HG03066 (cell line): Measurements from ENCODE around the gene FBXL15.
A peak's percentile ranks its signal among the peaks of the same experiment; 100 is the strongest.

Experiments used
- ATAC-seq: cut with Tn5 transposase; IDR thresholded peaks from one replicate; pipeline ENCODE4 v1.9.1; 2021; ENCODE audit warnings: low read depth; ENCODE audit not compliant: unreplicated experiment

The FBXL15 gene

DNA sequence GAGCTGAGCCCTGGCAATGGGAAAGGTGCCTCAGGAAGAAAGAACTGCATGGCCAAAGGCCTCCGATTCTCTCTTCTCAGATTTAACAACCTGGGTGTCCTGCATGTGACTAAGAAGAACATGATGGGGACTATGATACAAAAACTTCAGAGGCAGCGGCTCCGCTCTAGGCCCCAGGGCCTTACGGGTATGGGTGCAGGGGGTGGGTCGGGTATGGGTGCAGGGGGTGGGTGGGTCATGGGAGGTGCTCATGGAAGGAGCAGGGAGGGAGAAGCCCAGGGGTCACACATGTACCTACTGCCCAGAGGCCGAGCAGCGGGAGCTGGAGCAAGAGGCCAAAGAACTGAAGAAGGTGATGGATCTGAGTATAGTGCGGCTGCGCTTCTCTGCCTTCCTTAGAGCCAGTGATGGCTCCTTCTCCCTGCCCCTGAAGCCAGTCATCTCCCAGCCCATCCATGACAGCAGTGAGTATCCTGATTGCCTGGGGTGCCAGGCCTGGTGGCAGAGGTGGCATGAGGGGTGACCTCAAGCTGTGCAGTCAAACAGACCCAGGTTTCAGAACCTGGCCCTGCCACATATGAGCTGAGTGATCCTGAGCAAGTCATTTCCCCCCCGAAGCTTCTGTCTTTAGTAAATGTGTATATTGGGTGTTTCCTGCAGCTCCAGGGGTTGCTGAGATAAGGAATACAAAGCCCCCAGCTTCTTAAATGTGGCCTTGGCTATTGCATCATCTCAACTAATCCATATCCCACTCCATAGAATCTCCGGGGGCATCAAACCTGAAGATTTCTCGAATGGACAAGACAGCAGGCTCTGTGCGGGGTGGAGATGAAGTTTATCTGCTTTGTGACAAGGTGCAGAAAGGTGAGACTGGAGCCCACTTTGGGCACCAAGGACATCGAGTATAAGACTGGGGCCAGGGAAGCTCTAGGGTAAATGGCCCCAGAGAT lies 23.1 kb upstream of the FBXL15 start:
- ATAC-seq, result no peak

DNA sequence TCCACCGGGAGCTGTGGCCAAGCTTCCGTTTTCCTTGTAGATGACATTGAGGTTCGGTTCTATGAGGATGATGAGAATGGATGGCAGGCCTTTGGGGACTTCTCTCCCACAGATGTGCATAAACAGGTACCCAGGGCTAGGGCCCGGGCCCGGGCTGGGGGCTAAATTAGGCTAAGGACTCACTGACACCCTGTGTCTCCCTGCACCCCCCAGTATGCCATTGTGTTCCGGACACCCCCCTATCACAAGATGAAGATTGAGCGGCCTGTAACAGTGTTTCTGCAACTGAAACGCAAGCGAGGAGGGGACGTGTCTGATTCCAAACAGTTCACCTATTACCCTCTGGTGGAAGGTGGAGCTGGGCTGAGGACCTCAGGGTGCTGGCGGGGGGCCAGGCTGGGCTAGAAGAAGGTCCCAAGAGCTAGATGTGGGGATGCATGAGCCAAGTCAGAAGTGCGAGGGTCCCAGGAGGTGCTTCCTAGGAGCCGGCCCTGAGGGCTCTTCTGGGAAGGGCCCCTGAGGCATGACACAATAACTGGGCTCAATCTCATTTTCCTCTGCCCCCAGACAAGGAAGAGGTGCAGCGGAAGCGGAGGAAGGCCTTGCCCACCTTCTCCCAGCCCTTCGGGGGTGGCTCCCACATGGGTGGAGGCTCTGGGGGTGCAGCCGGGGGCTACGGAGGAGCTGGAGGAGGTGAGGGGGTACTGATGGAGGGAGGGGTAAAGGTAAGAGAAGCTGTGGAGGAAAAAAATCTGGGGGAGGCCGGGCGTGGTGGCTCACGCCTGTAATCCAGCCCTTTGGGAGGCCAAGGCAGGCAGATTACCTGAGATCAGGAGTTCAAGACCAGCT lies 22.2 kb upstream of the FBXL15 start:
- ATAC-seq, result no peak

DNA sequence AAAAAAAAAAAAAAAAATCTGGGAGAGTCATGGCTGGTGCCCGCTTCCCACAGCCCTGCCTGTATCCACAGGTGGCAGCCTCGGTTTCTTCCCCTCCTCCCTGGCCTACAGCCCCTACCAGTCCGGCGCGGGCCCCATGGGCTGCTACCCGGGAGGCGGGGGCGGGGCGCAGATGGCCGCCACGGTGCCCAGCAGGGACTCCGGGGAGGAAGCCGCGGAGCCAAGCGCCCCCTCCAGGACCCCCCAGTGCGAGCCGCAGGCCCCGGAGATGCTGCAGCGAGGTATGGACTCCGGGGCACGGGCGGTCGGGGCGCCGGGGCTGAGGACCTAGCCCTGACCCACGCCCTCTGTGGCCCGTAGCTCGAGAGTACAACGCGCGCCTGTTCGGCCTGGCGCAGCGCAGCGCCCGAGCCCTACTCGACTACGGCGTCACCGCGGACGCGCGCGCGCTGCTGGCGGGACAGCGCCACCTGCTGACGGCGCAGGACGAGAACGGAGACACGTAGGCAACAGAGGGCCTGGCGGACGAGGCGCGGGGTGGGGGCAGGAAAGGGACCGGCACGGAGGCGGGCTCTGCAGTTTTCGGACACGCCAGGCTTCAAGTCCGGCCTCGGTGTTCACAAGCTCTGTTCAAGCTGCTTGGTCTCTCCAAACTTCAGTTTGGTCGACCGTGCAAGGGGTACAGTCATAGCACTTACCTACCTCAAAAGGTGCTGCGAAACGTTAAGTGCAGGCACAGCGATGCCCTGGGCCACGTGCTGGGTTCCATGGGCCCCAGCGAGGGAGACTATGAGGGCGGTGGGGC lies 21.2 kb upstream of the FBXL15 start:
- peak; percentile 39 for ATAC-seq

DNA sequence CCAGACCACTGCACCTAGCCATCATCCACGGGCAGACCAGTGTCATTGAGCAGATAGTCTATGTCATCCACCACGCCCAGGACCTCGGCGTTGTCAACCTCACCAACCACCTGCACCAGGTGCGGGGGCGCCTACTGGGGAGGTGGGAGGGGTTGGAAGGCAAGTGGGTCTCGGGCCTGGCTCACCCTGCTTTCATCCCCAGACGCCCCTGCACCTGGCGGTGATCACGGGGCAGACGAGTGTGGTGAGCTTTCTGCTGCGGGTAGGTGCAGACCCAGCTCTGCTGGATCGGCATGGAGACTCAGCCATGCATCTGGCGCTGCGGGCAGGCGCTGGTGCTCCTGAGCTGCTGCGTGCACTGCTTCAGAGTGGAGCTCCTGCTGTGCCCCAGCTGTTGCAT lies 20.6 kb upstream of the FBXL15 start:
- ATAC-seq, result no peak

DNA sequence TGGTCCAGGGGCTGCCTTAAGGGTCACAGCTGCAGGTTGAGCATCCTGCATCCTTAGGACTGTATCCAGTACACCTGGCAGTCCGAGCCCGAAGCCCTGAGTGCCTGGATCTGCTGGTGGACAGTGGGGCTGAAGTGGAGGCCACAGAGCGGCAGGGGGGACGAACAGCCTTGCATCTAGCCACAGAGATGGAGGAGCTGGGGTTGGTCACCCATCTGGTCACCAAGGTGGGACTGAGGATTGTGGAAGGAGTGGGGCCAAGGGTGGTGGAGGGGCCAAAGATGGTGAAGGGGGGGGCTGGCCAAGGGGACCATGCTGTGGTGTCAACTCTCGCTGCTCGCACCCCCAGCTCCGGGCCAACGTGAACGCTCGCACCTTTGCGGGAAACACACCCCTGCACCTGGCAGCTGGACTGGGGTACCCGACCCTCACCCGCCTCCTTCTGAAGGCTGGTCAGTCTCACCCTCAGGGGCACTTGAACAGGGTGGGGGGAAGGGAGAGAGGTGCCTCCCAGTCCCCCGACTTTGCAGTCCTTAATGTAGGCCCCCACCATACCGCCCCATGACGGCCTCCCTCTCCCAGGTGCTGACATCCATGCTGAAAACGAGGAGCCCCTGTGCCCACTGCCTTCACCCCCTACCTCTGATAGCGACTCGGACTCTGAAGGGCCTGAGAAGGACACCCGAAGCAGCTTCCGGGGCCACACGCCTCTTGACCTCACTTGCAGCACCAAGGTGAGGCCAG lies 19.9 kb upstream of the FBXL15 start:
- no peak for ATAC-seq

DNA sequence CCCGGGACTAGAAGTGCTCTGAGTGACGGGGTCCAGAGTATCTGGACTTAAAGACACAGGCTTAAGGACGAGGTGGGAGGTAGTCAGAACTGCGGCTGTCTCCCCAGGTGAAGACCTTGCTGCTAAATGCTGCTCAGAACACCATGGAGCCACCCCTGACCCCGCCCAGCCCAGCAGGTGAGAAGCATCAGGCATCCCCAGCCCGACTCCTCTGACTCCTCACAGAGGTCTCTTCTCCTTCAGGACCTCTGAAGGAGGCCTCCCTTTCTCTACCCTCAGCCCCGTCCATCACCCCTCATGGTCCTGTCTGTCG lies 19.3 kb upstream of the FBXL15 start:
- ATAC-seq, result no peak

DNA sequence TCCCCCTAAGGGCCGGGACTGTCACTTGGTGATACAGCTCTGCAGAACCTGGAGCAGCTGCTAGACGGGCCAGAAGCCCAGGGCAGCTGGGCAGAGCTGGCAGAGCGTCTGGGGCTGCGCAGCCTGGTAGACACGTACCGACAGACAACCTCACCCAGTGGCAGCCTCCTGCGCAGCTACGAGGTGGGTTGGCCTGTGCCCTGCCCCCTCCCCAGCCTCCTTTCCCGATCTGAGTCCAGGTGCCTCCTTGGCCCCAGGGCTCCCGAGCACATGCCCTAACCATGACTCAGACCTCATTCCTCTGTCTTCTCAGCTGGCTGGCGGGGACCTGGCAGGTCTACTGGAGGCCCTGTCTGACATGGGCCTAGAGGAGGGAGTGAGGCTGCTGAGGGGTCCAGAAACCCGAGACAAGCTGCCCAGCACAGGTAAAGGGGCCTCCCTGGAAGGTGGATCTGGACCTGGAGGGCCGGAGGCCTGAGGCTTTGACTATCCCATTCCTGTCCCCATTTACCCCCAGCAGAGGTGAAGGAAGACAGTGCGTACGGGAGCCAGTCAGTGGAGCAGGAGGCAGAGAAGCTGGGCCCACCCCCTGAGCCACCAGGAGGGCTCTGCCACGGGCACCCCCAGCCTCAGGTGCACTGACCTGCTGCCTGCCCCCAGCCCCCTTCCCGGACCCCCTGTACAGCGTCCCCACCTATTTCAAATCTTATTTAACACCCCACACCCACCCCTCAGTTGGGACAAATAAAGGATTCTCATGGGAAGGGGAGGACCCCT lies 18.7 kb upstream of the FBXL15 start:
- ATAC-seq, result no peak

DNA sequence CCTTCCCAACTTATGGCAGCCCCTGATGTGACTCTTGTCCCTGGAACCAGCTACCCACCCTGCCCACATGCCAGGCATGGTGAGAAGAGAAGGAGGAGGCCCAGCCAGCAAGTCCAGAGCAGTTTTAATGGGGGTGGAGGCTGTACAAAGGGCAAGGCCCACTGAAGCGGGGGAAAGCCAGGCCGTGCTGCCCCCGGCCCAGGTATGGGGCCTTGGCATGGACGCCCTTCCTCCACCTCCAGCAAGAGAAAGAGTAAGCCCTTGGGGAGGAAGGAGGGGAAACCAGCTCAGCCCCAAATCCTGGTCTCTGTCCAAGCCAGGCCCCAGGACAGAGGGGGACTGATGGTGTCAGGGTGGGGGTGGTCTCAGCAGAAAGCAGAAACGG lies 18.1 kb upstream of the FBXL15 start:
- no peak for ATAC-seq

DNA sequence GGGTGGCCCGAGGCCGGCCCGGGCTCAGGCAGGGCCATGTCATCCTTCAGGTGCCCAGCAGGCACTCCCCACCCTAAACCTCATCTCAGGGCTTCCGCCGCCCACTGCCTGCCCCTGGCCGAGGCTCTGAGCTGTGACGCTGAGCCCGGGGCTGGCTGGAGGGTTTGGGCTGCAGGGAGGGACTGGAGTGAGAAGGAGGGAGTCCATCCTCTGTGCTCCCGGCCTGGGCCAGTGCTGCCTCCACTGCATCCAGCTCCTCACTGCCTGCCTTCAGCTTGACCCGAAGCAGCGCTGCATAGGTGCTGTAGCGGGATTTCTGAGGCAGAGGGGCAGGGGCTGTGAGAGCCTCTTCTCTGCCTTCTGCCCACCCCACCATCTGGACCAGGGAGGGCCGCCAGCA lies 17.5 kb upstream of the FBXL15 start:
- ATAC-seq, result no peak

DNA sequence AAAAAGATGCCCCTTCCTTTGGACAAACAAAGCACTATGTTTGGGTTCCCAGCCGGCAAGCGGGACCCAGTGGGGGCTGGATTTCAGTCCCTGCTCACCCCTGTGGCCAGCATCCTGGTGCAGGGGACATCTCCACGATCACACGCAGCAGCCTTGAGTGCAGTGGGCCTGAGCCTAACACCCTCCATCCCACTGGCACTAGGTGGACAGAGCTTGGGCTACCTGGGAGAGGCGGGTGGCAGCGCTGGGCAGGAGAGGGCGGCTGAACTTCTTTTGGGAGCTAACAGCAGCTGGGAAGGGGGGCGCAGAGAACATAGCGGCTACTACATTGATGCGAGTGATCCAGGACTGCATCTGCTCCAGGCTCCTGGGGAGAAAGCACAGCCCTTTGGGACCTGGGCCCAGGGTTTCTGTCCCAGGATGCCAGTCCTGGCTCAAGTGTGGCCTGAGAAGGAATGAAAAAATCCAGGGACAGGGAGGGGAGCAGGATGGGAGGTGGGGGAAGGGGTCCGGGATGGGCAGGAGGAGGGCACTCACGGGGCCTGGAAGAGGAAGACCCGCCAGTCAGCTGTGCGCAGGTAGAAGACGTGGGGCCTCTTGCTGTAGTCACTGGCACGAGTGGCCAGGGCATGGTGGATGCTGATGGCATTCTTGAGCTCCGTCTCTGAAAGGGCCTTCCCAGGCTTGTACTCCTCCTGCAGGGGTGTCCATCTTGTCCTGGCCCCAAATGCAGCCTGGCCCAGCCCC lies 16.1 kb upstream of the FBXL15 start:
- no peak for ATAC-seq

DNA sequence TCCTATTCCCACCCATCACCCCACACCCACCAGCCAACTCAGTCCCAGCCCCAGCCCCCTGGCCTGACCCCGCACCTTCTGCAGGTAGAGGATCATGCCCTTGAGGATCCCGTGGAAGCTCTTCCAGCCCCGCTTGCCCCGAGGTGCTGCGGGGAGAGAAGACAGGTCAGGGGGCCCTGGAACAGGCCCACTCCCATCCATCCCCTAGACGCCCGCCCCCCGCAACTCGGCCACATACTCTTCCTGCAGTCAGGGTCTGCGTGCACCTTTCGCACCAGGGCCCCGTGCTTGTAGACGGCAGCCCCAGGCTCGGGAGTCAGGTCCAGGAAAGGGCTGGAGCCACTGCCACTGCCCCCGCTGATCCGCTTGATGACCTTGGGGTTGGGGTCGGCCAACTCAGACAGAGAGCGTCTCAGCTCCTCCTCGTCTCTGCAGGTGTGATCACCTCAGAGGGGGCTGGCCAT lies 15.5 kb upstream of the FBXL15 start:
- ATAC-seq, result no peak

DNA sequence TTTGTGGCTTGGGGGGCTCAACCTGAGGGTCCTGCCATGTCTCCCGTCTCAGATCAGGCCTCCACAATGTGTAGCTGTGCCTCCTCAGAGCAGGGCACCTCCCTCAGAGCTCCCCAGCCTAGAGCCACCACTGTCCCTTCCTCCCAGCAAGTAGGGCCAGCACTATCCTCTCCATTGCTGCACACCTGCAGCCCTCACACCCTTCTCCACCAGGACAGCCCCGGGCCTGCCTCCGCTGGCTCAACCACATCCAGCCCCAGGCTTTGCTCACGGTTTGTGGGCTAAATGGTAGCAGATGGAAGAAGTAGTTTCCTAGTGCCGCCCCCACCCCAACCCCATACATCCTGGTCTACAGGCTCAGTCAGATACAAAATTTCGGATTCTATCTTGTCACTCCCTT lies 15.0 kb upstream of the FBXL15 start:
- ATAC-seq, result no peak

DNA sequence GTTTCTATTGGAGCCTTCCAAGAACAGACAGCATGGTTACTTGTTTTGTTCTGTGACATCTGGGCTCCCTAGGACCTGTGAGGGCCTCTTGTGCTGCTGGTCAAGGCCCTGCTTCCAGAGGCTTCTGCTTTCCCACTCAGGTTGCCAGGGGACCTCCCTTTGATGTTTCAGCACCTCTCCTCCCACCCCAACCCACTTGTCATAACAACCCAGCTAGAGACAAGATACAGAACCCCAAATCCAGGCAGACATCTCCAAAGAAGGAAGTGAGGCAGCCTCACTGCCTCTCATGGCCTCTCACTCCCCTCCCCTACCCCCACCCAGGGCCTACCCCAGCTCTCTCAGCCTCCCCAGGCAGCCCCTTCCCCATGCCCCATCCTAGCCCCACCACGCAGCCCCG lies 13.8 kb upstream of the FBXL15 start:
- no peak for ATAC-seq

DNA sequence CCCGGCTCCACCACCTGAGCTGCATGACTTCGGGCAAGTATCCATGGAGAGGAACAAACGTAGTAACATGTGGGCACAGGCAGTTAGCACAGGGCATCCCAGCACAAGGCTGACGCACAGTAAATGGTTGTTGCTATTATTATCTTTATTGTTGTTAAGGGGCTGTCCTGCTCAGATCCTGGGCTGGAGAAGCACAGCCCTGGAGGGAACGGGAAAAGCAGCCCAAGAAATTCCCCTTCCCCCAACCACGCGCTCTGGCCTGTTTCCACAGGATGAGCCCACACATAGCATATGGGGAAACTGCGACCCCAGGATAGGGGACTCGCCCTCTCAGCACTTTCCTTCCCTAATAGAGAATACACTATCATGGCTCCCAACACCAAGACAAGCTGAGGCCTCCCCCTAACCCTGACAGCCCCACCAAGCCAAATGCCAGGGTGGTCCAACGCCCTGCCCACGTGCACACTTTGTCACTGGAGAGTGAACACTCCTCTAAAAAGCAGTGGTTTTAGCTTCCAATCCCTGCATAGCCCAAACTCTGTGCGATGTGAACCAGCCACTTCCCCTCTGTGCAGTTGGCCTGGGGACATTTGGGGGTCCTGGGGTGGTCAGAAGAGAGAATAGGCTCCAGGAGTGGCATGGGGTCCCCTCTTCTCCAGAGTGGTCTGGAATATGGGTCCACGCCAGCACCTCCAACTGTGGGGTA lies 13.1 kb upstream of the FBXL15 start:
- ATAC-seq, result no peak

DNA sequence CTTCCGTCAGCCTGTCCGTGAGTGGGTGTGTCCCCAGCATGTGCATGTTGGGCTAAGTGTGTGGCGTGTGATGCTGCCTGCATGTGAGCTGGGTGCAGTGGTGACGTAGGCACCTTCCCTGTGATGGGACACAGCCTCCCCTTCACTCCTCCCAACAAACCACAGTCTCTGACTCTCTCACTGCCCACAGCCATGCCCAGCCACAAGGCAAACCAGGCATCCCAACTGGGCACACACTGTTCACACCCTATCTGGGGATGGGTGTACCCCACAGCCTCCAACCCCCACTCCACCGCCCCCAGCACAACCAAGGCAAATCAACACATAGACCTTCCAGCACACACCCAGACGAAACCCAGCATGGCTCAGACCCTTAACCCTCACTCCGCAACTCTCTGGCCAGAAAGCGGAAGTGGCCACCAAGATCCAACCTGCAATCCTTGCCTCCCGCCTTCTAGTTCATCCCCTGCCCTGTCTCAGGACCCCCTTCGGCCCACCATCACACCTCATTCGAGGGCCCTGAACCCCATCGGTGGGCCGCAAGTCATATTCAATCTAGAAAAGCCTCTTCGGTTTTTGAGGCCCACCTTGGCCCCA lies 12.4 kb upstream of the FBXL15 start:
- no peak for ATAC-seq

DNA sequence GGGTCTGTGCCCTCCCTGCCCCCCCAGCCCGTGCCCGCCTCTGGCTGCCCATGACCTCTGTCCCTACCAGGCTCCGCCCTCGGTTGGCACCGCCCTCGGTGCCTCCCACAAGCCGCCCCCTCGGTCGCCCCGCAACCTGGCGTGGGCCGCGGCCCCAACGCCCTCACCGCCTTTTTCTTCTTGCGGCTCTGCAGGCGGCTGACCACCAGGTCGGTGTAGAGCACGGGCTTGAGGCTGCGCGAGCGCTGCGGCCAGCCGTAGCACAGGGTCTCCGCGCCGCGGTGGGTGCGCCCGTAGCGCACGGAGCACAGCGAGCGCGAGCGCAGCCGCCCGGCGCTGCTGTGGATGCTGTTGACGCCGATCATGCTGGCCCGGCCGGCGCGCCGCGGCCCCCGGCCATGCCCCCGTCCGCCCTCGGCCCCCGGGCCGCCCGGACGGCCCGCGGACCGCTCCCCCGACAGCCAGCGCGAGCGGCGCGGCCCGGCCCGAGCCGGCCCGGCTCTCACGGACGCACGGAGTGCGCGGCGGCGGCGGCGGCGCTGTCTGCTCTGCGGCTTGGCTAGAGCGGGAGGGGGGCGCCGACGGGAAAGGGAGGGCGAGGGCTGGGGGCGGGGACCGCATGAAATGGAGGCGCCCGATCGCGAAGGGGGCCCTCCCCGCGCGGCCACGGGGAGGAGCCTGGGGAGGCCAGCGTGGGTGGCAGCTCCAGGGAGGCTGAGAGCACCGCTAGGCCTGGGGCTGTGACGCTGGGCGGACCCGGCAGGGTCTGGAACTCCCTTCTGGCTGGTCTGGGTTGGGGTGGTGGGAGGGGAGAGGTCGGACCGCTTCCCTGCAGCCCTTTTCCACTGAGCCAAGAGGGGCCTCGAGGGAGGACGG lies 11.7 kb upstream of the FBXL15 start:
- ATAC-seq, result no peak
